SIG-M5 (cell line): ENCODE results near the gene WDR64.
"Not testable (repeated sequence)": the region's sequence is repeated elsewhere in the genome, so short reads cannot be mapped to it uniquely, and the experiment has no call there.

Experiments
- DNase-seq: peaks from one replicate; lab custom pipeline; 2025; lab: John Stamatoyannopoulos, UW

The WDR64 gene

DNA sequence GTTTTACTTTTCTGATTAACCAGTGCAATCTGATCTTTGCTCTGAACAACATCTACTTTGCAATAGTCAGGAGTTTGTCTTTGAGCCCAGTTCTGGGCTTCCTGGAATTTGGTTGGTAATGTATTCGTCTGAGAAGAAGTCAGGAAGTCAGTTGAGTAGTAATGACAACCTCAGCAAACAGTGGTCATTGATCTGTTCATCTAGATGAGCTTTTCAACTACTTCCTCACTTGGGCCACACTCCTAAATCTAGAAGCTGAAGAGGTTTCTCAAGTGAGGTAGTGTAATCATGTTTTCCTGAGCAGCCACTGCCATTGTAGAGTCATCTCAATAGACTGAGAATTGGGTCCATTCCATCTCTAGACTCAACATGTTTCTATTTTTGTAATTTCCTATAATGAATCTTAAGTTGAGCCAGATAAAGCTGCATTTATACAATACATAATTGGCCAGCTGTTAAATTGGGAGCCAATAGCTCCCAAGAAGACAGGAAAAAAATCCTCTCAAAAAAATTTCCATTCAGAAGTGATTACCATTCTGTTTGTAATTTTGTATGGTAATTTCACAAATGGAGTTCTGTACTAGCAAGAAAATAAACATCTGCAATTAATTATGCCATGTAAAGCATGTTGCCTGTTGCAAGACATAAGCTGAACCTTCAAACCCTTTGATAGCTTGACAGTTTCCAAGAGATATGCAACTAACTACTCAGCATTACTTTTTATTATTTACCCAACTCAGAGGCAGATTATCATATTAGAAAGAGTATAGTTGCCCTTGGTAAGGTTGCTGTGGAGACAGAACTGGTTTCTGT lies 49.6 kb downstream of the WDR64 start:
- DNase-seq = no peak

DNA sequence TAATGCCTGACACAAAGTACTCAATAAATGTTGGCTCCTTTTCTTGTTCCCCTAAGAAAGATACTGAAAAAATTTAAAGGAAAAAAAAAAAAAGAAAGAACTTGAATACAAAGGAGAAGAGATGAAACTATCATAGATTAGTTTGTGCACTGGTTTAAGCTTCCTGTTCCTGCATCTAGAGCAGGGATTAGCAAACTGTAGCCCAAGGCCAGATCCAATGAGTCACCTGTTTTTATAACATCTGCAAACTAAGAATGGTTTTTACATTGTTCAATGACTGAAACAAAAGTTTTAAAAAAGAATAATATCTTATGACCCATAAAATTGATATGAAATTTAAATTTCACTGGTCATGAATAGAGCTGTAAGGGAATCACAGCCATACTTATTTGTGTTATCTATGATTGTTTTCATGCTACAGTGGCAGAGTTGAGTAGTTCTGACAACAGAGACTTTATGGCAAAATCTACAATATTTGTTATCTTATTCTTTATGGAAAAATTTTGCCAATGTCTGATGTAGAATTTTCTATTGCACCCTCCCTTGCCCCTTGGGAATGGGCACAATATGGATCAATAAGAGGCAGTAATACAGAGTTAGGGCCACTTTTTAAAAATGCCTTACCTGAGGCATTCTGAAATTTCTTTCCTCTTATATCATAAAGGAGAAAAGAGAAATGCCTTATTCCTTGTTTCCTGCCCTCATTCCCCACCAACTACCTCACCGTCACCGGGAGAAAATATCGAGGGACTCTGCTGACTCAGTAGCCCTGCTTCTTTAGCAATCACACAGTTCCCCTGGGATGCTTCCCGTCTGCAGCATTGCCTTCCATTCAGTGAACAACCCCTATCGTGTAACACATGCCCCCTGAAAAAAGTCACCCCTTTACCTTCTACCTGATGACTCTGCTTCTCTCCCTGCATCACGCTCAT lies 50.6 kb downstream of the WDR64 start:
- DNase-seq = no peak

DNA sequence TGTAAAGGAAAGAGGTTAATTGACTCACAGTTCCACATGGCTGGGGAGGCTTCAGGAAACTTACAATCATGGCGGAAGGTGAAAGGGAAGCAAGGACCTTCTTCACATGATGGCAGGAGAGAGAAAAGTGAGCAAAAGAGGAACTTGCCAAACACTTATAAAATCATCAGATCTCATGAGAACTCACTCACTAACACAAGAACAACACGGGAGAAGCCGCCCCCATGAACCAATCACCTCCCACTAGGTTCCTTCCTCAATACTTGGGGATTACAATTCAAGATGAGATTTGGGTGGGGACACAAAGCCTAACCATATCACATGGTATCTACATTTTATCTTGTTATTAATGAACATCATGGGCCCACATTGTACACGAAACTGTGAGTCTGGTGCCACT lies 51.7 kb downstream of the WDR64 start:
- DNase-seq = not testable (repeated sequence)

DNA sequence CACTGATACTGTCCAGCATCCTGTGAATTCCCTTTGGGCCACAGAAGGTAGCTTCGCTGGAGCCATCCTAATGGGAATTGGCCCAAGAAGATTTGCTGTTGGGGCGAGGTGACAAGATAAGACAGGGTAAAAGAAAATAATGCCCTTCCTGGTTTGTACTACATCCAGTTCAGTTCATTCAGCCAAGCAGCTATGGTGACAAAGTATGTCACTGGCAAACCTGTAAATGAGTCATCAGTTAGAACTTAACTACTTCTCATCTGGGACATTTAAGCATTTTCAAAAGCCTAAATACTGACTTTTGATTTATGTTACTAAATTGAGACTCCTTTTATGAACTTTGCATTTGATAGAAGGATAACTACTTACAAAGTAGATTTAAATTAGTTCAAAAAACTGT lies 54.2 kb downstream of the WDR64 start:
- no peak for DNase-seq

DNA sequence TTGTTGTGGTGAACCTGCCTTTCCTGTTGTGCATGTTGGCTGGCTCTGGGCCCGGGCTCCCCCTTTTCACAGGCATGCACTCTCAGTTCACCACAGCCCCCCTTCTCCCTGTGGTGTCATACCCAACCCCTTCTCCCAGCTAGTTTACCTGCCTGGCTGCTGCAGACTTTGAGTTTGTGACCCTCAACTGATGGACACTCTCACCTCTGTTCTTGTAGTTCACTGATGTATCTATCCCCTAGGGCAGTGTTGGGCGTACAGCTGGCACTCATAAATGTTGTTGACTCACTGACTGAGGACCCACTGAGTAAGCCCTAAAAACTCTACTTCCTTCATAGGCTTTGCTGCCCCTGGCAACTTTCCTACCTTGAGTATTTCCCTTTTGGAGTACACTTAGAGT lies 54.9 kb downstream of the WDR64 start:
- DNase-seq = no peak

DNA sequence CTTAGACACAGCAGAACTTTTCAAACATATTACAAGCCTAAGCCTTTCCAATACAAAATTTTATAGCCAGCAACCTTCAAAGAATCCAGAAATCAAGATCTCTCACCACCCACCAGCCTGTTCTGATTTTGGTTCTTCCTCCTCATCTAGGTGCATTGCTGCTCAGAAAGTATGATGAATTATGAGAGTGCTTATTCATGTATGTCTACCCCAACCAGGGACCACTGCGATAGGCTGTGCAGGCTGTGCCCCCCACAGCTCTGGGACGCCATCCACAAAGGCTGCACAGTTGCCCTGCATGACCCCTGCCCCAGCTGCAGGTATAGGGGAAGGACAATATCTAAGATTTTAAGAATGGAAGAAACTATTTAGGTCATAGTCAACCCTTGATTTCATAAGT lies 55.4 kb downstream of the WDR64 start:
- no peak for DNase-seq

DNA sequence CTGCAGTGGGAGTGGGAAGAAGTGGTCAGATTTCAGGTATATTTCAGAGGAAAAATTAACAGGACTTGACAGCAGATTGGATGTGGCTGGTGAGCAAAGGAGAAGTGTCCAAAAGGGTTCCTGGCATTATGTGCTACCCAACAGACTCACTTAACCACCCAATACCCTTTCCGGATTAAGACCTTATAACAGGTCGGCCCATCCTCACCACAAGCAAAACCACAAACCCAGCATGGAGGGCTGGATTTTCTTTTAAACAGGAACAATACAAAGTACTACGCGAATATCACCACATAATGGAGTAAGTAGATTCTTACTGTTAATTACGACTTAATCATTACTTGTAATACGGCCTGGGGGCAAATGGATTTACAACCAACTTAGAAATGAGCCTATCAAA lies 59.2 kb downstream of the WDR64 start:
- DNase-seq = no peak

DNA sequence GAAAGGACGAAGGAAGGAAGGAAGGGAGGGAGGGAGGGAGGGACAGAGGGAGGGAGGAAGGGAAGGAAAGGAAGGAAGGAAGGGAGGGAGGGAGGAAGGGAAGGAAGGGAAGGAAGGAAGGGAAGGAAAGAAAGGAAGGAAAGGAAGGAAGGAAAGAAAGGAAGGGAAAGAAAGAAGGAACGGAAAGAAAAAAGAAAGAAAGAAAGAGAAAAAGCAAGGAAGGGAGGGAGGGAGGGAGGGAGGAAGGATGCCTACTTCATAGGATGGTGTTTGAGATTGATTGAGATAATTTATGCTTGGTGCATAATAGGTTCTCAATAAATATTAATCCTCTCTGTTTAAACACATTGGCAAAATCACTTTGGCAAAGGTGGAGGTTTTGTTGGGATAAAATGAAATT lies 61.2 kb downstream of the WDR64 start:
- DNase-seq = no peak

DNA sequence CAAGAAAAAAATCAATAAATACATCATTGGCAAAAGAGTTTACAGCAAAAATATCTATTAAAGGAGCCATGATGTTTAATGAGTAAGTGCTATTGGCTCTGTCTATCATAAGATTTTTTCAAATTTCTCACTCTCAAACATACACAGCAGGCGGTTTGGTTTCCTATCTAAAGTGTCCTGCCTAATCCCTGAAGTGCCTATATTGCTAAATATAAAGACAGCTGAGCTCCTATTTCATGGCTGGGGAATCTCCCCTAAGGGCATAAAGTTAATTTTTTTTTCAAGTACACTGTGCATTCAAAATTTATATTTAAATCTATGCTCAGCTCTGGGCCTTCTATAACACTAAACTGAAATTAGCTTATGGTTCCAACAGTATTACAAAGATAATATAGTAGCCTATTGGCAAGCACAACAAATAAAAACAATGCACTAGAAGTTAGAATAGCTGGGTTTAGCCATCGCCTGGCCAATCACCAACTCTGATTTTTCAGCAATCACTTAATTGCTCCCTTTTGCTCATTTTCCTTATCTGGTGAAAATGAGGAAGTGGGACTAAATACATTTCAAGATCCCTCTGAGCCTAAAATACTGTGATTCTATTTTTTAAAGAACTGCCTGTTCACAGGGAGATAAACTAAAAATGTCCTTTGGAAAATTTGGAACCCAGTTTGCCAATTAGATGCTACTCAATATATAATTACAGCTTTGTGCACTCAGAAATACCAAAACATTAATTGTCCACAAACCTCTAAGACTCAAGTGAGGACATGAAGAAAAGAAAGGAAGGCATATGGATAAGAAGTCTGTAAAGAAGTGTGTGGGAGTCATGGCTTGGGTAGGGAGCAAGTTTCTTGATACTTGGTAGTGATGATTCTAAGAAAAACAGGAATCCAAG lies 62.5 kb downstream of the WDR64 start:
- DNase-seq = no peak

DNA sequence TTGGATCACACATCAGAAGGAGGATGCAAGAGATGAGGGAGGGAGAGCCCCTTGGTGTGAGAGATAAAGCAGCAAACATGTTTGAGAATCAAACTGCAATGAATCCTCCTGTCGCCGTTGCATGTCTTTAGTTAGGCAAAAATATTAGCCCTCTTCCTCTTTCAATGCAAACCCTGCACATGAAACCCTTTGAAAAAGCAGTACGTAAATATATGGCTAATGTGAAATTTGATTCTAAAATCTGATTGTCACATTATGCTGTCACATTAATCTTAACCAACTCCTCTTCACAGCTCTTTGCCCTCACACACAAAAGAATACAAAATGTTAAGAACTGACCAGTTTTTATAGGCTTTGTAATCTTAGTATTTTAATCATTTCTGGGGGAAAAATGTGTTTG lies 63.4 kb downstream of the WDR64 start:
- no peak for DNase-seq

DNA sequence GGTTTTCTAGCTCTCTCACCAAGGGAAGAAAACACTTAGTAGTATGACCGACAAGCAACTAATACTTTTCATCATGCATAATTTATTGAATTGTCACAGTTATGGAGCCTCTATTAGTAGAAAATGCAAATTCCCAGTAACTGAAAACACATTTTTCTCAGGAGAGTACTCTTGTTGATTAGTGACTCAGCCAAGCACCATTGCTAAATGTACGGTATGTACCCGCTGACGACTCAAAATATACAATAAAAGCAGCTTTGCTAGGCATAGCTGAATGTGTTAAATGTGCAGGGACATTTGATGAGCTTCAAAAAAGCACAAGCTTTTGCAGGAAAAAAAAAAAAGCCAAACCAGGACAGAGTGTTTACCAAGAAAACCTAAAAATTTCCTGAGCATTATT lies 63.9 kb downstream of the WDR64 start:
- DNase-seq = no peak

DNA sequence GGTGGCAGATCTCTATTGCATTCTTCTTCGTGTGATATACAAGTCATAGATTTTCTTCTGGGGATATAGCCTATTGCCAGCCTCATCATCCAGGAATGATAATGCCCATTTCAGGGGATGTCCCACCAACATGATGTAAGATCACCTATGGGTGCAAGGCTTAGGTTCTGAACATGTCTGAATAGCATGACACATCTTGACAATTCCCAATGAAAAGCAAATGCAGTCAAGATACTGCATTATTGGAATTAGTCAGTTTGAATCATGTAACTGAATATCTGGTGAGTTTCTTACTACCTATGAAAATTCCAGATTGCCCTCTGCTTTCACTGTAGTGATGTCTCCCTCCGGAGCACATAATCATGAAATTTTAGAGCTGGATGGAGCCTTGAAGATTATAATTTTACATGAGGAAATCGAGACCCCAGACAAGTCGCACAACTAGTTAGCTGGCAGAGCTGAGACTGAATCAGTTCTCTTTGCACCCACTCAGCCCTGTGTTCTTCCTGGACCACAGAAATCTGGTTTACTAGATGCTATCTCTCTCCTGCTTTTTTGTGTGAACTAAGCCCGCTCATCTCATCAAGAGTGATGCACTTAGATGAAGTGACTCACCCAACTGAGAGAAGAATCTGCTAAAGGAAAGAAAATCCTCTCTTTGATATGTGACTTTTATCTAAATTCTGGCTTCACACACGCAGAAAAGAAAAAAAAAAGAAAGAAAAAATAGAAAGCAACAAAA lies 65.0 kb downstream of the WDR64 start:
- no peak for DNase-seq

DNA sequence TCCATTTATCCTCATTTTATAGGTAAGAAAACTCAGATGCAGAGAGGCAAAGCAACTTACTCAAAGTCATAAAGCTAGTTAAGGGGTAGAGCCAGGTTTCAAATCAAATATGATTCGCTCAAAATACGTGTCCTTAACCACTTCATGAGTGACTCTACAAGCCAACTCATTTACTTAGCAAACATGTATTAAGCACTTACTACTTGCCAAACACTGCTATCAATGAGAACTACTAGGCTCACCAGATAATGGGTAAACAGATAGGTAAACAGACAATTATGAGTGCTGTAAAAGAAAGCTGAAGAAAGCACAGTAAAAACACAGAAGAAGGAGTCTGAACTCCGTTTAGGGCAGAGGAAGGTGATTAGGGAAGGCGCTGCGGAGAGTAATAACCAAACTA lies 65.9 kb downstream of the WDR64 start:
- DNase-seq = no peak

DNA sequence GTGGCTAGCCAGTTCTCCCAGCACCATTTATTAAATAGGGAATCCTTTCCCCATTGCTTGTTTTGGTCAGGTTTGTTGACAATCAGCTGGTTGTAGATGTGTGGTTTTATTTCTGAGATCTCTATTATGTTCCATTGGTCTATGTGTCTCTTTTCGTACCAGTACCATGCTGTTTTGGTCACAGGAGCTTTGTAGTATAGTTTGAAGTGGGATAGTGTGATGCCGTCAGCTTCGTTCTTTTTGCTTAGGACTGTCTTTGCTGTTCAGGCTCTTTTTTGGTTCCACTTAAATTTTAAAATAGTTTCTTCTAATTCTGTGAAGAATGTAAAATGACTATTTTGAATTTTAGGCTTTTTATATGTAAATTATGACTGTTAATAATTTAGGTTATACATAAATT lies 68.9 kb downstream of the WDR64 start:
- DNase-seq = no peak

DNA sequence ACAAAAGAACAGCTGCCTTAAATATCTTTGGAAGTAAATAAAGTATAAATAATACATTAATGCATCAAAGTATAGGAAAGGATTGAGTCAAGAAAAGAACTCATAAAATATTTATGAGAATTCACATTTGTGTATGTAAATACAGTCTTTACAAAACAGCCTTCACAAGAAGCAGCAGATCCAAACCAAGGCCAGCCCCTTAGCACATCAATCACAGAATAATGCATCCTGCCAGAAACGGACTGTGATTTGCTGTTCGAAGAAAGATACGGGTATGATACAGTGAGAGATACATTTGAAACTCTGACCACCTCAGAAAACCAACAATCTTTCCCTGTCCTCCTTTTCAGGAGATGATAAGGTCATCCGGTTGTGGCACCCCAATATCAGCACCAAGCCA lies 70.9 kb downstream of the WDR64 start:
- no peak for DNase-seq

DNA sequence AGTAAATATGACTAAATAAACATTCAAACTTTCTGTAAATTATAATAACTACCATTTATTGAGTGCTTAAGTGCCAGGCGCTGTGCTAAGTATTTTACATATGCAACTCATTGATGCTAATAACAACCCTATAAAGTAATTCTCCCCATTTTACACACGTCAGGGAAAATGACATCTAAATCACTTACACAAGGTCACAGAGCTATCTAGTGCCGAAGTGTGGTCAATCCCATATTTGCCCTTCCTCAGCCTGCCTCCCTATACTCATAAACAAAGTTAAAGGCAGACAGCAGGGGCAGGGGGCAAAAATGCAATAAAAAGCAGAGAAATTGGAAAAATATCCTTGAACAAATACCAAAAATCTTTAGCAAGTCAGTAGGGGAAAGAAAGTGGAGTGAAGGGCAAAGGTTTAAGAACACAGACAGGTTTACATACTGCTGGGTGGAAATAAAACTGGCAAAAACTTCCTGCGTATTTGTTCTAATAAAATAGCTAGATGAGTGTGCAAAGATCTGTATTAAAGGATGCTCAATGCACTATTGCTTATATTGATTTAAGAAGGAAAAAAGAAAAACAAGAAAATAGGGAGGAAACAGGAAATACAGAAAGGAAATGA lies 72.8 kb downstream of the WDR64 start:
- no peak for DNase-seq

DNA sequence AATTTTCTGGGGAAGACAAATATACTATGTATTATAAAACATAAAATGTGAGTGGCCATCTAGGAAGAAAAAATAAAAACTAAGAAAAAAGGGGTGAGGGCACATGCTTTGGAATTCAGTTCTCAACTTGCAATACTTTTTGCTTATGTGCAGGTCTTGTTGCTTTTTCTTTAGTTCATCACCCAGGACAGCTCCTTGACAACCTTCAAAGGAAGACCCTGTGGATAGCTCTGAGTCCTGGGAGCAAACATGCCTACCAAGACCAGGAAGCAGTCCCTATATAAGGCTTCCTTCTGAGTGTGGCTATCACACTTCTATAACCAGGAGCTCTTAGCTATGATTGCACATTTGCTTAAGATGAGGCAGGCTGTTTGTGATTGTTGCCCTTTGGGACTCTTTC lies 78.0 kb downstream of the WDR64 start:
- no peak for DNase-seq

DNA sequence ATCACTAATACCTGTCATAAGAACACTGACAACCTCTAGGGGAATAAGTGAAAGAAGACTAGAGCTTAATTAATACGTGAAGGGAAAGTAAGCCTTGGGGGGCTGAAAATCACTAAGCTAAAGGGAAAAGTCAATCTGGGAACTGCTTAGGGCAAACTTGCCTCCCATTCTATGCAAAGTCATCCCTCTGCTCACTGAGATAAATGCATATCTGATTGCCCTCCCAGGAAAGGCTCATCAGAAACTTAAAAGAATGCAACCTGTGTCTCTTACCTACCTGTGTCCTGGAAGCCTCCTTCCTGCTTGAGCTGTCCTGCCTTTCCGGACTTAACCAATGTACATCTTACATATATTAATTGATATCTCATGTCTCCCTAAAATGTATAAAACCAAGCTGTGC lies 81.8 kb downstream of the WDR64 start:
- DNase-seq = no peak

DNA sequence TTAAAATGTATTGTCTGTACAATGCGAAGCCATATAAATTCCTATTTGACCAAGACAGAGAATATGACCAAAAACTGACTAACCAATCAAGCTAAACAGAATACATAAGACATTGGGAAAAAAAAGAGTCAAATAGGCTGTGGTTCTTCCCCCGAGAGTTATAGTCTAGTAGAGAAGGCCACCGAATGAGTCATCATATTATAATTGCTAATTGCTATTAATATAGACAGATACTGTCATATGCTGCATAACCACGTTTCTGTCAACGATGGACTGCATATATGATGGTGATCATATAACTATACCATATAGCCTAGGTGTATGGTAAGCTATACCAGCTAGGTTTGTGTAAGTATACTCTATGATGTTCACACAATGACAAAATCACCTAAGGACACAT lies 82.5 kb downstream of the WDR64 start:
- DNase-seq = no peak

DNA sequence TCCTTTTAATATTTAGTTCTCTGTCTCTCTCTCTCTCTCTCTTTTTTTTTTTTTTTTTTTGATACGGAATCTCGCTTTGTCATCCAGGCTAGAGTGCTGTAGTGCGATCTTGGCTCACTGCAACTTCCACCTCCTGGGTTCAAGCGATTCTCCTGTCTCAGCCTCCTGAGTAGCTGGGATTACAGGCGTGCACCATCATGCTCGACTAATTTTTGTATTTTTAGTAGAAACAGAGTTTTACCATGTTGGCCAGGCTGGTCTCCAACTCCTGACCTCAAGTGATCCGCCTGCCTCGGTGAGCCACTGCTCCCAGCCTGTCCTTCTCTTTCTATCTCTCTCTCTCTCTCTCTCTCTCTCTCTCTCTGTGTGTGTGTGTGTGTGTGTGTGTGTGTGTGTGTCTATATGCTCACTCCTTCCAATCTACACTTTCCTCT lies 83.4 kb downstream of the WDR64 start:
- DNase-seq = not testable (repeated sequence)

DNA sequence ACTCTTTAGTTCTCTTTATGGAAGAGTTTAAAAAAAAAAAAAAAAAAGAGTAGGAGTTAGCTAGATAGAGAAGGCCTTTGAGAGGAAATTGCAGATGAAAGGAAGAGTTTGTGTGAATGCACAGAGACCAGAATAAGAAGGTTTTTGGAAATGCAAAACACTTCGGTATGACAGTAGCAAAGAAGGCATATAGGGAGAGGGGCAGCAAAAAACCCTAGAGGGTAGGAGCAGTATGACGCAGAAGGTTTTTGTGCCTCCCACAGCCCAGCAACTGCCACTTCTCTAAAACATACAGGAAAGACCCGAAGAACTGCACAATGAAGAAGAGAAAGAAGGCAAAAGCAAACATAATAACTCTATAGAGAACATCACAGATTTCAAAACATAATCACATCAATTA lies 84.3 kb downstream of the WDR64 start:
- no peak for DNase-seq
